Measurements from ENCODE around the gene CAMSAP3. TPM values are rescaled to one million over a fixed set of nuclear protein-coding genes. Genes with fewer than 3 reads are reported as not detected.
A peak's percentile ranks its signal among the peaks of the same experiment; 100 is the strongest.

Gene CAMSAP3
- total and polyA plus RNA-seq, 10 of the 15 experiments (the other 5 are each of a cell fraction or from before 2014, with no cell fraction given) = 0.03 to 6.3 (median 0.72) TPM

DNA sequence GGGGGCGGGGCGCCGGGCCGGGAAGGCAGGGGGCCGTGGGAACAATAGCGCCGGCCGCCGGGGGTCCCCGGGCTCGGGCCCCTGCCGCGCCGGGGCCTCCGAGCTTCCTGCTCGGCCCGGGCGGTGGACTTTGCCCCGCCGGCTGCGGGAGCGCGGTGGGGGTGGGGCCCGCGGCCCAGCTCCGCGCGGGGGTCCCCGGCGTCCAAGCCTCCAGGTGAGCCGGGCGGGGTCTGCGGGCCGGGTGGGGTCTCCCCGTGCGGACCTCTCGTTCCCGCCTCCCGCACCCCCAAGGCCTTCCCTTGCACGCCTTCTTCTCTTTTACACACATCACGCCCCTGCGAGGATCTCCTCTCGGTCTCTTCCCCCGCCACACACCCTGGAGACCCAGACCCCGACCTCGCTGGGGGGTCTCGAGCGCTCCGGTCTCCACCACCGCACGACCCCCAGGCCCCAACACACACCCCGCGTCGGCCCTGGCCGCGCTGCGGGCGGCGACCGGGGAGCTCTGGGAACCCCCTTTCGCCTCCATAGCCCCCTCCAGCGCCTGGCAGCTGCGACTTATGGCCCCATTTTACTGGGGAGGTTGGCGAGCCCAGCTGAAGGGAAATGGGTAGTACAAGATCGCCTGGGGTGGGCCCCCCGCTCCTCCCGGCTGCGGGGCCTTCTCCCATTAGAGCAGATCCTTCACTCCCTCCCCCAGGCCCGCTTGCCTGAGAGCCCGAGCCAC lies 711 bp downstream of the CAMSAP3 start:
- no peak for DNase-seq (ENCODE audit: low read depth, low spot score)

More for the DNA sequence above, 711 bp downstream of the CAMSAP3 start:
- H3K4me3 ChIP-seq = peak overlapping the region; percentile 50; the same call in 1 of the 2 replicates
- POLR2A ChIA-PET = interaction anchor here (1.1 to 1.7 kb wide), 3 partner anchors 9 to 200 kb away, joined by 3 to 6 read pairs (median 3); no protein-coding TSS in a partner anchor
- WGBS (ENCODE audit: insufficient coverage, insufficient replicate concordance, low lambda C conversion rate, missing lambda C conversion rate) = 35% methylated on average over 39 of the region's 70 CpGs
- H3K4me2 ChIP-seq (ENCODE audit: control insufficient read depth, insufficient read depth) = peak overlapping the region; percentile 31; the same call in 1 of the 2 replicates
- RAD21 ChIA-PET (ENCODE audit: unreplicated experiment) = interaction anchor here (0.9 to 2.1 kb wide), 4 partner anchors 28 to 497 kb away, joined by 3 to 16 read pairs (median 4); partner anchors contain the start of genes PET100, TRAPPC5 and XAB2
- peaks cover 0 to 2% of the 10 kb centered on the region in 2 experiments; a peak in 1 of 4 replicates for H3K27me3 ChIP-seq (replicated peaks in 1 of 2; ENCODE audit: control insufficient read depth in 2 of 2, insufficient read depth in 2 of 2, low read length in 1 of 2)
- no peaks in the 10 kb centered on the region for H3K9me3 ChIP-seq (replicated peaks; ENCODE audit: control insufficient read depth, insufficient read depth, low read length)
- BruUV-seq (replicated peaks) = no TSS peak
- peak; percentile 40; the same call in 2 of the 3 replicates for ATAC-seq
- no peak for TF ChIP-seq NR2F1 (conservative IDR thresholded peaks at IDR 0.05)
- no peak for TF ChIP-seq MEF2A (IDR thresholded peaks at IDR 0.05; ENCODE audit: insufficient read depth, low read depth, low read length)
- no peak for TF ChIP-seq TAF1 (IDR thresholded peaks at IDR 0.05; ENCODE audit: borderline replicate concordance, low read depth, low read length)
- TF ChIP-seq DPF2 (IDR thresholded peaks at IDR 0.05) = 0 out of 2 replicates have a peak, but pooled peaks have one; percentile 27
- TF ChIP-seq RELB (IDR thresholded peaks at IDR 0.05; ENCODE audit: low read depth) = 0 out of 2 replicates have a peak, but pooled peaks have one; percentile 48
- no peak for TF ChIP-seq SMAD1 (IDR thresholded peaks at IDR 0.05; ENCODE audit: low read depth, partially characterized antibody)
- peak in 2 of 3 experiments; percentile 10 to 11; a peak in 2 of 6 replicates for TF ChIP-seq CTCF (IDR thresholded peaks at IDR 0.05 in 2 of 3, conservative IDR thresholded peaks at IDR 0.05 in 1 of 3; ENCODE audit: control insufficient read depth in 2 of 3, extremely low read depth in 1 of 3, insufficient read depth in 1 of 3, low read depth in 3 of 3, low read length in 3 of 3)
- TF ChIP-seq GATAD2B (conservative IDR thresholded peaks at IDR 0.05; ENCODE audit: low read depth) = peak; percentile 73
- TF ChIP-seq IKZF1 (conservative IDR thresholded peaks at IDR 0.05) = peak; percentile 26; the same call in 1 of the 2 replicates
- no peak for TF ChIP-seq MXI1 (IDR thresholded peaks at IDR 0.05; ENCODE audit: low read depth, low read length)
- H3K79me2 ChIP-seq (ENCODE audit: control insufficient read depth, insufficient read depth, low read length) = no peaks in the 10 kb centered on the region
- H3K27ac ChIP-seq (ENCODE audit: control insufficient read depth, insufficient read depth) = no peak overlapping the region
- CTCF ChIA-PET = interaction anchor here (0.6 to 4.7 kb wide), 9 partner anchors 12 to 270 kb away, joined by 3 to 30 read pairs (median 3); partner anchors contain the start of gene TRAPPC5
- SMC1A ChIA-PET (ENCODE audit: uncharacterized antibody, unreplicated experiment) = interaction anchor here (0.7 to 2.5 kb wide), 5 partner anchors 9 to 239 kb away, joined by 3 to 7 read pairs (median 3); no protein-coding TSS in a partner anchor
- H3K4me1 ChIP-seq (ENCODE audit: control insufficient read depth, insufficient read depth, low read length) = no peaks in the 10 kb centered on the region; the same call in 1 of the 2 replicates
- in situ Hi-C loops (cut with MboI) = no loop called here
- H2AFZ ChIP-seq (ENCODE audit: control insufficient read depth, low read depth, low read length) = no peak overlapping the region
- no peaks in the 10 kb centered on the region for H3K36me3 ChIP-seq (ENCODE audit: control insufficient read depth in 2 of 2, insufficient read depth in 2 of 2, low read length in 1 of 2)
- FAIRE-seq = no peak
- H3K9ac ChIP-seq (ENCODE audit: control insufficient read depth, insufficient read depth, low read length) = no peak overlapping the region
- H4K20me1 ChIP-seq (ENCODE audit: control insufficient read depth, insufficient read depth) = no peaks in the 10 kb centered on the region
- intact Hi-C loops (cut with micrococcal nuclease; ENCODE audit: unreplicated experiment) = no loop called here
